Dendritic cell treated with granulocyte-macrophage colony-stimulating factor and Interleukin-4, amounts not matched to agents 40 ng/mL and 50 ng/mL, for 4 days (primary cell): ENCODE data around the gene AATF.

Source experiments
- H3K27ac Mint-ChIP-seq: one replicate; pipeline ENCODE4 v1.8.0; 2022; ENCODE audit warnings: mild to moderate bottlenecking, mixed read lengths
- H3K27me3 Mint-ChIP-seq: one replicate; pipeline ENCODE4 v1.8.0; 2022; ENCODE audit warnings: mild to moderate bottlenecking, mixed read lengths
- H3K36me3 Mint-ChIP-seq: one replicate; pipeline ENCODE4 v1.8.0; 2022; ENCODE audit warnings: low read depth, mixed read lengths
- H3K4me1 Mint-ChIP-seq: one replicate; pipeline ENCODE4 v1.8.0; 2022; ENCODE audit warnings: low read depth, mixed read lengths
- H3K4me3 Mint-ChIP-seq: one replicate; pipeline ENCODE4 v1.8.0; 2022; ENCODE audit warnings: mild to moderate bottlenecking, moderate library complexity, mixed read lengths
- H3K9me3 Mint-ChIP-seq: one replicate; pipeline ENCODE4 v1.8.0; 2022; ENCODE audit warnings: mixed read lengths
- intact Hi-C: fragments of 100-400 bp; cut with micrococcal nuclease; formaldehyde crosslinking; loops from one replicate; pipeline ENCODE4 v1.15.0; 2022

The AATF gene

DNA sequence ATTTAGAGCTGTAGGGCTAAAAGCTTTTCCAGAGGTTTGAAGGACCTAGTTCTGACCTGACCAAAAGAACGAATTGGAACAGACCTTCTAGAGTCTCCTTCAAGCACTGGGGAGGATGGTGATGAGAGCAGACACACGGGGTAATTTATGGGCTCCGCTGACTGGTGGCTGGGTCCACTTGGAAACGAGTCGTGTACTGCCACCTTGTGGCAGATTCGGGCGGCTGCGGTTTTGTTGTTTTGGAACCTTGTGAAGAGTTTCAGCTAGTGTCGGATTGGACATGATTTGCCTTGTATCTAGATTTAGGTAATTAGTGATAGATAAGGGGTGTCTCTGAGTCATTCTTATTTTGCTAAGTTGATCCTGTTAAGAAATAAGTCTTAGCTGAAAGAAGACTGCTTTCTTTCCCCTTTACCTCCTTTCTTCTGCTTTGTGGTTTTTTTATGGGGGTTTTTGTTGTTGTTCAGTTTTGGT lies 98.9 kb downstream of the AATF start:
- Mint-ChIP-seq H3K27ac (no peak overlapping the region), H3K27me3 (no peaks in the 10 kb centered on the region), H3K36me3 (peaks cover 82% of the 10 kb centered on the region), H3K9me3 (no peaks in the 10 kb centered on the region), H3K4me1 (peaks cover 6% of the 10 kb centered on the region), H3K4me3 (no peak overlapping the region)
- intact Hi-C loops, result loop anchor here (1.0 kb wide), 1 partner anchor 418 kb away; no protein-coding TSS in a partner anchor

DNA sequence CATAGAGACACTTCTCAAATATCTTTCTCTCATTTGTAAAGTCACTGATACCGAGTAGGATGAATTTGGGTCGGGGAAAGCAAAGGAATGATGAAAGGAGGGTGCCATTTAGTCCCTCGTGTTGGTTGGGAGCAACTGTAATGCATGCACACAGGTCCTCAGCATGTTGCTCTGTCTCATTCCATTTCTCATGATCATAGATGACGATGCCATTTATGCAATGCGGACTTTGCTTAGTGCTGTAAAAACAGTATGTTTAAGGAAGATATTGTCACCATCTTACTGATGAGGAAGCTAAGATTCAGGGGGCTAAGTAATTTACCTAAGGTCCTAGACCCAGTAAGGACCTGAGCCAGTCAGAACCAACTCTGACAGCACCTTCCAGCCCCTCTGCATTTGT lies 100.1 kb downstream of the AATF start:
- no peaks in the 10 kb centered on the region for H3K27me3 Mint-ChIP-seq
- H3K4me1 Mint-ChIP-seq, result peaks cover 6% of the 10 kb centered on the region
- H3K9me3 Mint-ChIP-seq, result no peaks in the 10 kb centered on the region
- intact Hi-C loops, result no loop called here
- peaks cover 82% of the 10 kb centered on the region for H3K36me3 Mint-ChIP-seq
- no peak overlapping the region for H3K27ac Mint-ChIP-seq
- H3K4me3 Mint-ChIP-seq, result no peak overlapping the region

DNA sequence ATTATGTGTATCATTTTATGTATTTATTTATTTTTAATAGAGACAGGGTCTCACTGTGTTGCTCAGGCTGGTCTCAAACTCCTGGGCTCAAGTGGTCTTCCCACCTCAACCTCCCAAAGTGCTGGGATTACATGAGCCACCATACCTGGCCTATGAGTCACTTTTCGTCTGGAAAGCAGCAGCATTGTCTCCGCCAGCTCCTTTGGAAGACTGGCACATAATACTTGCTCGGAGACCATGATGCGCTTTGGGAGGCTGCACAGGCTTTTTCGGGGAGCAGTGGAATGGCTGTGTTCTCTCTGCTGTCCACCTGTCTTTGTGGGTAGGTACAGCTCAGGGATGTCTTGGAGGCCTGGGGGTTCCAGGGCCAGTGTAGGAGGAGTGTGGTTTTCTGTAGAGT lies 102.2 kb downstream of the AATF start:
- Mint-ChIP-seq H3K27ac (no peak overlapping the region), H3K4me1 (peaks cover 6% of the 10 kb centered on the region), H3K27me3 (no peaks in the 10 kb centered on the region), H3K9me3 (no peaks in the 10 kb centered on the region), H3K36me3 (peaks cover 84% of the 10 kb centered on the region), H3K4me3 (no peak overlapping the region)
- intact Hi-C loops, result no loop called here

DNA sequence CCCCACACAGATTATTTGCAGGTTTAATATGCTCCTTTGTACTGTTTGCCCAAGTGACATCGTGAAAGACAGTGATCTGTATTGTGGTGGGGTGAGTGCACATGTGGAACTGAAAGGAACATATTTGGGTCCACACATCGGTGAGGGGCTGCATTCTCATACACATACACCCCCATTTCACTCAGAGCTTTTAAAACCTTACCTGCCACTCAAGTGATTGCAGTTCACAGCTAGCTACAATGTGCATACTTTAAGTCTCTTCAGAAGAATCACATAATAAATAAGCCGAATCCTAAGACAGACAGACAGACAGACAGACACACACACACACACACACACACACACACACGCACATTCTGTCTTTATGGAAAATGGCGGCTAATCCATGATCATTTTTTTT lies 102.6 kb downstream of the AATF start:
- Mint-ChIP-seq H3K4me3 (no peak overlapping the region), H3K36me3 (peaks cover 84% of the 10 kb centered on the region), H3K27ac (no peak overlapping the region), H3K9me3 (no peaks in the 10 kb centered on the region), H3K4me1 (peaks cover 6% of the 10 kb centered on the region), H3K27me3 (no peaks in the 10 kb centered on the region)
- intact Hi-C loops, result no loop called here

DNA sequence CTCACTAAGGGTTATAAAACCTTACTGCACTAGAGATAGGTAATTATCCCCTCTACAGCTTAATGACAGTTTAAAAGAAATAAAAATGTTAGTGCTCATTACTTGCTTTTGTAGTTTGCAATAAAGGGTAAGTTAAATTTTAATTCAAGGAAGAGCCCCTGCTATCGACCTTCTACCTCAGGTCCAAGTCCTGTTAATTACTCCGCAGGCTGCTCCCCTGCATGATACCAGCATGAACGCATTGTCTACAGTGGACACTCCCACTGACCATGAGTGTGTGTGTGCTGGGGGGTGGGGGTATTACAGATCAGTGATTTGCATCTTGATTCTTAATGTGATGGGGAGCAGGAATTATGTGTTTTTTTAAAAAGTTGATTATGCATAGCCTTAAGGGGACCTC lies 103.1 kb downstream of the AATF start:
- intact Hi-C loops, result no loop called here
- peaks cover 6% of the 10 kb centered on the region for H3K4me1 Mint-ChIP-seq
- H3K27ac Mint-ChIP-seq, result no peak overlapping the region
- H3K4me3 Mint-ChIP-seq, result no peak overlapping the region
- no peaks in the 10 kb centered on the region for H3K27me3 Mint-ChIP-seq
- peaks cover 89% of the 10 kb centered on the region for H3K36me3 Mint-ChIP-seq
- H3K9me3 Mint-ChIP-seq, result no peaks in the 10 kb centered on the region

DNA sequence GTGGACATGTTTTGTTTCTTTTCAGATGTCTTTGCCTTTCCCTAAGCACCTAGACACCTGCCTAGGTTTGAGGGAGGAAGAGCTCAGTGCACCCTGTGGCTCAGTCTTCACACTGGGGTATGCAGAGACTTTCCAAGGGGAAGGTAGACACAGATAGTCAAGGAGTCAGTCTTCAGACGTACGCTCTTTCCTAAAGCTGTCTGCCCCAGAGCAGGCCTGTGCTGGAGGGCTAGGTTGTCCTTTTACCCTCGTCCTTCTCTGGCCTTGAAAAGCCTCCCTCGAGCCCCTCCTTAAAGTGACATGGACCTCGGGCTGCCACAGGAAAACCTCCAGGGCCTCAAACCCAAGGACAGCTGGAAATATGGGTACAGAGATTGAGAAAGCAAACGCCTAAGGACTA lies 103.7 kb downstream of the AATF start:
- no peak overlapping the region for H3K27ac Mint-ChIP-seq

DNA sequence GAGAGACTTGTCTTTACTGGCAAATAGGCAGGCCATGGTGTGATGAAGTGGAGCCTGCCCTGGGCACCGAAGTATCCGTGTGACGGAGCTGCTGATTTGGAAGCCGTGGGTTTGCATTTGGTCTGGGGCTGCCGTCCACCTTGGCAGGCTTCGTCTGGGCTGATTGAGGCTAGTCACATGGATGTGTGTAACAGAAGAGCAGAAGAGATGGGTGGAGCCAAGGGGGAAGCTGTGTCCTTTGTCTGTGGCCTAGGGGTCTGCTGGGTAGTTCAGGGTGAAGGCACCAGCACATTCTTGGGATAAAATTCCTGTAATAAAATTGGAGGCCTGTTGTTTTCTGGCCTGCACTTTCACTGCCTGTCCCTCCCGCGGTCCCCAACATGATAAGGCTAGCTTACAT lies 106.1 kb downstream of the AATF start:
- Mint-ChIP-seq H3K4me3 (no peak overlapping the region), H3K9me3 (no peaks in the 10 kb centered on the region), H3K36me3 (peaks cover 80% of the 10 kb centered on the region), H3K27ac (no peak overlapping the region), H3K4me1 (no peaks in the 10 kb centered on the region), H3K27me3 (no peaks in the 10 kb centered on the region)
- intact Hi-C loops, result no loop called here

More for the DNA sequence above, 103.7 kb downstream of the AATF start:
- Mint-ChIP-seq H3K9me3 (no peaks in the 10 kb centered on the region), H3K4me3 (no peak overlapping the region), H3K27me3 (no peaks in the 10 kb centered on the region), H3K36me3 (peaks cover 95% of the 10 kb centered on the region), H3K4me1 (peaks cover 6% of the 10 kb centered on the region)
- intact Hi-C loops, result no loop called here

DNA sequence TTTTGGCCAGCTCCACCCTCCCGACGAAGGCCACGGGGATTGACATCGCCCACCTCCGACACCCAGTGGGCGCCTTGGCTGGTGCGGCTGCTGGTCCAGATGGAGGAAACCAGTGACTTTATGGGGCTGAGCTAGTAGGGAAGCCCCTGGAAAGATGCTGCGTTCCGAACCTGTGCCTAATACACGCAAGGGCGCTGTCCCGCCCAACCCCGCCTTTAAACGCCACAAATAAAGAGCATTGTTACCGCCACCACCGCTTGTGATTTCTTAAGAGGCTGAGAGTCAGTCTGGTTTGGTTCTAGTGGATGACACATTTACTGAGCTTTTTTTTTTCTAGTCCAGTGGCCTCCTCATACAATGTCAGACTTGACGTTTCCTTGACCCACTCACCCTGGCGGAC lies 107.9 kb downstream of the AATF start:
- Mint-ChIP-seq H3K9me3 (no peaks in the 10 kb centered on the region), H3K27ac (no peak overlapping the region), H3K36me3 (peaks cover 63% of the 10 kb centered on the region), H3K4me3 (no peak overlapping the region), H3K4me1 (no peaks in the 10 kb centered on the region), H3K27me3 (no peaks in the 10 kb centered on the region)
- intact Hi-C loops, result no loop called here

DNA sequence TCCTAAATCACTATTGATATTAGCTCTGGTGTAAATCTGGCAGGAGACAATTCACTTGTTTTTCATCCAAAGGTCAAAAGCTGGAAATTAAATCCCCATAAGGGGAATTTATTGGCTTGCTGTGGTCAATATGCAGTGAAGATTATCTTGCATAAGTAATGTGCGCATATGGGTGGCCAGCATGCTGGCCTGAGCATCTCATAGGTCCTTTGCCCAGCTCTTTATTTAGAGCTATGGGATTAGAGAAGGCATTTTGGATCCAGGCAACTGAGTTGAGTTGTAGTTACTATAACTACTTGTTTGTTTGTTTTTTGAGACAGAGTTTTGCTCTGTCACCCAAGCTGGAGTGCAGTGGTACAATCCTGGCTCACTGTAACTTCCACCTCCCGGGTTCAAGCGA lies 110.7 kb downstream of the AATF start:
- Mint-ChIP-seq H3K27ac (no peak overlapping the region), H3K4me3 (no peak overlapping the region), H3K9me3 (no peaks in the 10 kb centered on the region), H3K4me1 (no peaks in the 10 kb centered on the region), H3K36me3 (peaks cover 38% of the 10 kb centered on the region), H3K27me3 (peaks cover 3% of the 10 kb centered on the region)
- intact Hi-C loops, result no loop called here

DNA sequence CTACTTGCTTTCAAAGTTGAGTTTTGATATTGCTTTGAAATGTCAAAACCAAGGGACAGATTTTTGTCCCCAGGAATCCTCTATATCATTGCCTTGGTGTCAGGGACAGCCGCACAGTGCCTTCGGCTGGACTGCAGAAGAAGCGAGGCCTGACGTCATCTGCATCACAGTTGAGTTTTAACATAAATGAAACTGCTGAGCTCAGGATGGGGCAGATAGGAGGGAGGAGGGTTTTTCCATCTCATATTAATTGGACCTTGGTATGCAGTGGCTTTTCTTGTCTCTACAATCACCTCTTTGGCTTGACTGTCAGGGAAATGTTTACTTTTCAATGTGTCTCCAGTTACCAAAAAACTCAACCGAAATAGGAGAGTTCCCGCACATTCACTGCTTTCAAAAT lies 111.3 kb downstream of the AATF start:
- Mint-ChIP-seq H3K4me3 (no peak overlapping the region), H3K27ac (no peak overlapping the region), H3K4me1 (no peaks in the 10 kb centered on the region), H3K9me3 (no peaks in the 10 kb centered on the region), H3K36me3 (peaks cover 32% of the 10 kb centered on the region), H3K27me3 (peaks cover 3% of the 10 kb centered on the region)
- intact Hi-C loops, result no loop called here

DNA sequence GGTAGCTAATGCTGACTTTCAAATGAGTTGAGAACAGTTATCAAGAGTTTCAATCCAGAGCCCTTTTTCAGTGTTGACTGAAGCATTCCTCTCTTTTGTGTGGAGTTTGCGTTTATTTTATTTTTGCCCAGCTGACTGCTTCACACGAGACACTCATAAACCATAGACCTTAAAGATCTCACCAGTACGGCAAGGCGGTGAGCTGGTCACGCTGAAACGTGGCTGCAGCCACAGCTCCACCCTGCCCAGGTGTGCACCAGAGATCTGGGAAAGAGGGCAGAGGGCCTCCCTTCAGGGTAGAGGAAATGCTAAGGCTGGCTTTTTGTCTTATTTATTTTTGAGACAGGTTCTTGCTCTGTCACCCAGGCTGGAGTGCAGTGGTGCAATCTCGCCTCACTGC lies 112.2 kb downstream of the AATF start:
- no peak overlapping the region for H3K4me3 Mint-ChIP-seq
- H3K36me3 Mint-ChIP-seq, result peaks cover 24% of the 10 kb centered on the region
- intact Hi-C loops, result no loop called here
- H3K4me1 Mint-ChIP-seq, result no peaks in the 10 kb centered on the region
- H3K27ac Mint-ChIP-seq, result no peak overlapping the region
- no peaks in the 10 kb centered on the region for H3K9me3 Mint-ChIP-seq
- H3K27me3 Mint-ChIP-seq, result peaks cover 6% of the 10 kb centered on the region

DNA sequence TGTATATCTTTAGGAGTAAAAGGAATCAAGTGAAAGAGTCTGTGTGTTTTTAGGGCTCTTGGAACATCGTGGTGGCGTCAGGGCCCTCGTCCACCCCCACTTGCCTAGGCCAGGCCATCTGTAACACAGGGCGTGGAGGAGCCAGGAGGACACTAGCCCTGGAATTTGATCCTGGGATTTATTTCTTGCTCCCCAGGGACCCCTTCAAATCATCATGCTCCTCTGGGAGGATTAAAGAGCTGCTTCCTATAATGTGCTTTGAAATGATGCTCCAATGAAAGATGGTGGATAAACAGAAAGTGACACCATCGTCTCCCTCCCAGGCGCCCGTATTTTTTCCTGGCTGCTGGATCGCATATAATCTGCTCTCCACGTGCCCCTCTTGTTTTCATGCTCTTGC lies 113.3 kb downstream of the AATF start:
- Mint-ChIP-seq H3K27ac (no peak overlapping the region), H3K4me3 (no peak overlapping the region), H3K4me1 (no peaks in the 10 kb centered on the region), H3K9me3 (no peaks in the 10 kb centered on the region), H3K27me3 (peaks cover 17% of the 10 kb centered on the region), H3K36me3 (peaks cover 13% of the 10 kb centered on the region)
- intact Hi-C loops, result no loop called here

DNA sequence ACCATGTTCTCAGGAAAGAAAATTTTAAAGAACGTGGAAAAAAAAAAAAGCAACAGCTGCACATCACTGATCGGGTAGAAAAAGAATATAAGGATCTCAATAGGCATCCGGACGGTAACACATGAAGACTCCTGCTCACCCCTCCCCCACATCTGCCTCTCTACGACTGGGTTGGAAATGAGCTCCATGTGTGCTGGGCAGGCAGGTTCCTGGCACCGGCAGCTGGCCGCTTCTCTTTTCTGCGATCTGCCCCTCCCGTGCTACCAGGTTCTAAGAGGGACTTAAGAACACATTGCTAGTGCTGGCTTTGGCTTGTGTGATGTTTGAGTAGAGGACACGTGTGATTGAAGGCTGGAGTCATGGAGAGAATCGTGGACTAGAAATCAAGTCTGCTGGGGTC lies 115.5 kb downstream of the AATF start:
- no peaks in the 10 kb centered on the region for H3K9me3 Mint-ChIP-seq
- no peaks in the 10 kb centered on the region for H3K4me1 Mint-ChIP-seq
- intact Hi-C loops, result no loop called here
- no peaks in the 10 kb centered on the region for H3K36me3 Mint-ChIP-seq
- H3K4me3 Mint-ChIP-seq, result no peak overlapping the region
- H3K27me3 Mint-ChIP-seq, result peaks cover 27% of the 10 kb centered on the region
- no peak overlapping the region for H3K27ac Mint-ChIP-seq

DNA sequence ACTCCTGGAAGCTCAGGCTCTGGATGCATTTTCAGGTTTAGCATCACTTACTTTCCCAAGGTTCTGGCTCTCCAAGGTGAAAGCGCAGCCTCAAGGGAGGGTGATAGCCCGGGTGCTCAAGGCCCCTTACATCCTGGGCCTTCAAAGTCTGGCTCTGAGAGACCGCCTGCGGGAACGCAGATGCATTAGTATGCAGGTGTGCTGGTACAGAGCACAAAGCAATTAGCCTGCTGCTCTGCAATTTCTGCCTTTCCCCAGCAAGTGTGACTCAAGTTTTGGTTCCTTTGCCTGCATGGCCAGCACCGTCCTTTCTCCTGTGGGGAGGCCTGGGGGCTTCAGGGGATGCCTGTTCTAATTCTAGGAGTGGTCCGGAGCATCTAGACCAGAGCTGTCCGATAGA lies 116.2 kb downstream of the AATF start:
- no peaks in the 10 kb centered on the region for H3K36me3 Mint-ChIP-seq
- H3K4me3 Mint-ChIP-seq, result no peak overlapping the region
- H3K9me3 Mint-ChIP-seq, result no peaks in the 10 kb centered on the region
- H3K27me3 Mint-ChIP-seq, result peaks cover 27% of the 10 kb centered on the region
- H3K4me1 Mint-ChIP-seq, result no peaks in the 10 kb centered on the region
- H3K27ac Mint-ChIP-seq, result no peak overlapping the region
- intact Hi-C loops, result no loop called here

DNA sequence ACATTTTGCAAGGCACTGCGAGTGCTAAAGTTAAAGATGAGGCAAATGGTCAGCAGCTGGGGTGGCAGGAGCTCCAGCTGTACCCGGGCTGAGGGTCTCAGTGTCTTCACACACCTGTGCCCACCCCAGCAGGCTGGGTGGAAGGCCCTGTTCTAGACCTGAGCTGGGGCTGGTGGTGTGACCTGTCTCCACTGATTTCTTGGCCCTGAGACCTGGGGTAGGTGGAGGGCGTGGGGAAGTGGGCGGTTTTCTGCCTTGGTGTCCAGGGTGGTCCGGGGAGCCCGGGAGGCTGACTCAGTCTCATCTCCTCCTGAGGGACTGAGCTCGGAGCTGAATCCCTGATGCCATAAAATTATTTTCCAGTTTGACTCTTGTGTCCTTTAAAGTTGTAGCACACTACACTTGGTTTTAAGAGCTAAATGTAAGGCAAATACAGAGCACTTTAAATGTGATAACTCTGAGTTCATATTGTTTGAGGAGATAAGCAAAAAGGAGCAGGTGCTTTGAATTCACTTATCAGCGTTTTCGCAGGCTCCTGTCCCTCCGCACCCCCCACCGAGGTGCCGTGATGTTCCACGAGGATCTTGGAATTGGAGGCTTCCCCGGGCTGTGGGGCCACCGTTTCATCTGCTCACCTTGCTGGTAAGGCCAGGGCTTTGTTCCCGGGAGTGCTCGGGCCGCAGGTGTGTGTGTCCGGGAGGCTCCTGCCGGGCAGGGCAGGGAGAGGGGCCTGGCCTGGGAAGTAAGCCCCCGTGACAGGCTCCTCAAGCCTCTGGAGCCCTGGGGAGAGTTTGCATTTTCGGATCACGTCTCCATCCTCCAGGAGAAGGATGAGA lies 117.0 kb downstream of the AATF start:
- Mint-ChIP-seq H3K9me3 (no peaks in the 10 kb centered on the region), H3K36me3 (no peaks in the 10 kb centered on the region), H3K4me1 (no peaks in the 10 kb centered on the region), H3K4me3 (no peak overlapping the region), H3K27me3 (peaks cover 27% of the 10 kb centered on the region), H3K27ac (no peak overlapping the region)
- intact Hi-C loops, result no loop called here
